OCI-LY7 (cell line): ENCODE measurements around the gene C1orf210.

Experiments used
- EZH2phosphoT487 ChIP-seq: fragments of 200-600 bp; sonication (generic); IDR thresholded peaks from 2 replicates; pipeline ENCODE4 v1.6.1; 2018; ENCODE audit warnings: low read depth, borderline replicate concordance, mild to moderate bottlenecking, mixed run types, antibody characterized with exemption, low read length, moderate library complexity, mixed read lengths
- TF ChIP-seq, protein P1 (sequence below): fragments of 200-600 bp; sonication (generic); conservative IDR thresholded peaks from 2 replicates; pipeline ENCODE4 v1.5.1; 2014; ENCODE audit warnings: mild to moderate bottlenecking, antibody characterized with exemption, low read length, moderate library complexity, mixed read lengths

DNA sequence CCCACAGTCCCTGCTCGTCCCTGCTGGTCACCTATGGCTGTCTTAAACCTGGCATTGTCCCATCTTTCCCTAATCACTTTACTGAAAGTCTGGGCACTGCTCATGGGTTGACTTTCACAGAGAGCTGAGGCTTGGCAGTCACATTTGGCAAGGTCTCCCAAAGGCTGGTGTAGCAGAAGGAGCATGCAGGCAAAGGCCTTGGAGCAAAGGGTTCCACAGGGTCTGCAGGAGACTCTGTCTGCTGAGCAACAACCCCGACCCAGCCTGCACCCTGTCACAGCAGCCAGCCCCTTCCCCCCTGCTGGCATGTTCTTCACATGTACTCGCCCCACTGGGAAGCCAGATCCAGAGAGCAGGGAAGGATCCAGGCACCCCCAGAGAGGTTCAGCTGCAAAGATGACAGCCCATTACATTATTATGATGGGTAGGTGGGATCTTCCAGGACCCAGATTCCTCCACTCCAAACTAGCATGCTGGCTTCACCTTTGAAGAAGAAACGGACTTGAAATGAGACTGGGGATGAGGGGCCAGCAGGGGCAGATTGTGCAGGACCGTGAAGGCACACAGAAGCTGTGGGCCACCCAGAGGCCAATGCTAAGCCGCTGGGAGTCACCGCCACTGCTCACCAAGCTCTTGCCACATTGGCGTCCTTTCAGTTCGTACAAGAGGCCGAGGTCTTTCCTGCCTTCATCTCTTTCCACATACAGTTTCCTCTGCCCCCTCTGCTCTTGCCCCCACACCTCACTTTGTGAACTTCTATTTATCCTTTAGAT, 29.8 kb downstream of the C1orf210 start:
- TF ChIP-seq, protein P1, sequence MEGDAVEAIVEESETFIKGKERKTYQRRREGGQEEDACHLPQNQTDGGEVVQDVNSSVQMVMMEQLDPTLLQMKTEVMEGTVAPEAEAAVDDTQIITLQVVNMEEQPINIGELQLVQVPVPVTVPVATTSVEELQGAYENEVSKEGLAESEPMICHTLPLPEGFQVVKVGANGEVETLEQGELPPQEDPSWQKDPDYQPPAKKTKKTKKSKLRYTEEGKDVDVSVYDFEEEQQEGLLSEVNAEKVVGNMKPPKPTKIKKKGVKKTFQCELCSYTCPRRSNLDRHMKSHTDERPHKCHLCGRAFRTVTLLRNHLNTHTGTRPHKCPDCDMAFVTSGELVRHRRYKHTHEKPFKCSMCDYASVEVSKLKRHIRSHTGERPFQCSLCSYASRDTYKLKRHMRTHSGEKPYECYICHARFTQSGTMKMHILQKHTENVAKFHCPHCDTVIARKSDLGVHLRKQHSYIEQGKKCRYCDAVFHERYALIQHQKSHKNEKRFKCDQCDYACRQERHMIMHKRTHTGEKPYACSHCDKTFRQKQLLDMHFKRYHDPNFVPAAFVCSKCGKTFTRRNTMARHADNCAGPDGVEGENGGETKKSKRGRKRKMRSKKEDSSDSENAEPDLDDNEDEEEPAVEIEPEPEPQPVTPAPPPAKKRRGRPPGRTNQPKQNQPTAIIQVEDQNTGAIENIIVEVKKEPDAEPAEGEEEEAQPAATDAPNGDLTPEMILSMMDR = no peak
- TF ChIP-seq EZH2phosphoT487 = no peak
